Measurements from ENCODE around the gene TRIM32.

TRIM32 gene

GRCh38 chr9:116691607-116692006 is 4.5 kb downstream of the TRIM32 start:
- DNase-seq (ENCODE audit: insufficient read length, low spot score) (no peak), FAIRE-seq (no peak)
- no peak for TF ChIP-seq CTCF (IDR thresholded peaks at IDR 0.05; ENCODE audit: insufficient read depth, missing control alignments)

GRCh38 chr9:116692616-116693015 is 5.5 kb downstream of the TRIM32 start:
- DNase-seq (ENCODE audit: insufficient read length, low spot score) = no peak
- FAIRE-seq = no peak
- no peak for TF ChIP-seq CTCF (IDR thresholded peaks at IDR 0.05; ENCODE audit: insufficient read depth, missing control alignments)

- FAIRE-seq = no peak
- no peak for TF ChIP-seq CTCF (IDR thresholded peaks at IDR 0.05; ENCODE audit: insufficient read depth, missing control alignments)
Measured at GRCh38 chr9:116693233-116693731, 6.2 kb downstream of the TRIM32 start.

GRCh38 chr9:116694785-116695291 is 7.7 kb downstream of the TRIM32 start:
- no peak for FAIRE-seq
- no peak for TF ChIP-seq CTCF (IDR thresholded peaks at IDR 0.05; ENCODE audit: insufficient read depth, missing control alignments)
- DNase-seq (ENCODE audit: insufficient read length, low spot score) = no peak

More at GRCh38 chr9:116693233-116693731, 6.2 kb downstream of the TRIM32 start:
- no peak for DNase-seq (ENCODE audit: insufficient read length, low spot score)

- DNase-seq (ENCODE audit: insufficient read length, low spot score) (no peak), FAIRE-seq (no peak)
- no peak for TF ChIP-seq CTCF (IDR thresholded peaks at IDR 0.05; ENCODE audit: insufficient read depth, missing control alignments)
Measured at GRCh38 chr9:116695438-116695837, 8.3 kb downstream of the TRIM32 start.

GRCh38 chr9:116697362-116697761 is 10.3 kb downstream of the TRIM32 start:
- DNase-seq (ENCODE audit: insufficient read length, low spot score) (no peak), FAIRE-seq (no peak)
- TF ChIP-seq CTCF (IDR thresholded peaks at IDR 0.05; ENCODE audit: insufficient read depth, missing control alignments) = no peak

GRCh38 chr9:116697887-116698286 is 10.8 kb downstream of the TRIM32 start:
- DNase-seq (ENCODE audit: insufficient read length, low spot score) (no peak), FAIRE-seq (no peak)
- TF ChIP-seq CTCF (IDR thresholded peaks at IDR 0.05; ENCODE audit: insufficient read depth, missing control alignments) = no peak
